Heart left ventricle (tissue), 13 donors: ENCODE measurements around the gene LDAH.

Source experiments
- CTCF ChIP-seq, 12 donors: fragments of 200-600 bp; sonication (generic) in 4 of 12; IDR thresholded peaks; one replicate each; pipeline versions ENCODE4 v1.5.0 to v1.8.0; 2018 to 2022; ENCODE audit warnings: antibody characterized with exemption in 12 of 12, mild to moderate bottlenecking in 5 of 12
- POLR2A ChIP-seq, 2 donors: fragments of 450-650 bp; IDR thresholded peaks; one replicate each; pipeline ENCODE4 v1.6.1; 2017; ENCODE audit warnings: antibody characterized with exemption in 2 of 2, mild to moderate bottlenecking in 2 of 2, moderate library complexity in 2 of 2
- donor health status: ischemic (EF 13 %, LVEDD 7.1; RV severe dilation, severe dysfunction).
- donor health status: DM: no; HTN: yes; CAD: no.
- donor health status: DM: no; HTN: no; CAD: no.
- donor health status: ischemic (EF 25% LVEDD 6.9; RV normal size, moderate dysfunction).
- donor health status: ischemic (EF 25% LVEDD 5.7; RV mildly dilated, moderate dysfunction).
- donor health status: ischemic (EF 35%, LVEDD 5.7; RV mildly dilated, moderate dysfunction).
- donor health status: nonischemic (EF 11% LVEDD 7.7; RV severe dilation, severe dysfunction).
- donor health status: DM: yes; HTN: yes; CAD: no.
- donor health status: PGD.
- donor health status: ischemic (EF 29% LVEDD 5.4; RV normal size, mild dysfunction).
- donor health status: nonischemic (EF 23%, LVEDD 6.1; RV moderate dilation, normal function).

- no peak for TF ChIP-seq CTCF (IDR thresholded peaks at IDR 0.05)
- no peak for TF ChIP-seq POLR2A (IDR thresholded peaks at IDR 0.05)
Measured at GRCh38 chr2:20766213-20766612, 56.7 kb downstream of the LDAH start.
